ENCODE measurements around the gene CMC2. TPM values are rescaled to one million over a fixed set of nuclear protein-coding genes. Genes with fewer than 3 reads are reported as not detected.

Gene CMC2
- total and polyA plus RNA-seq, 2 of the 8 experiments (the other 6 are each of a cell fraction or from before 2014, with no cell fraction given), result 66.6 to 116 TPM

DNA sequence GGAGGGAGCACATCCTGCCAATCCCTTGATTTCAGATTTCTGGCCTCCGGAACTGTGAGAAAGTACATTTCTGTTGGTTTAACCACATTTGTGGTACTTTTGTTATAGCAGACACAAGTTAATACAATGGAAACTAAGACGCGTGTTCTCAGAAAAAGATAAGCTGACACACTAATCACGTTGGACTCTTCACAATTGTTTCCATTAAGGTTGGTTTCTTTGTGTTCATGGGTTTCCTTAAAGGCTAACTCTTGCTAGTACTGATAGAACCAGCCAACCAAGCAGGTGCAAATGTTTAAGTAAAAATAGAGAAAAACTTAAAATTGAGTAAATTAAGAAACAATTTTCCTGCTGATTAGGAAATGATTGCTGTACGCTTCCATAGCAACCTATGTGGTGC is 59.4 kb downstream of the CMC2 start:
- no peak for DNase-seq (ENCODE audit: low read depth in 1 of 2, low spot score in 2 of 2)
- no peak for FAIRE-seq
- Histone ChIP-seq H3K36me3 (ENCODE audit: control insufficient read depth in 2 of 4, insufficient read depth in 4 of 4, low read length in 3 of 4) (no peaks in the 10 kb centered on the region), H3K79me2 (ENCODE audit: control insufficient read depth in 1 of 2, insufficient read depth in 2 of 2, low read length in 2 of 2) (no peaks in the 10 kb centered on the region), H3K56ac (replicated peaks; ENCODE audit: insufficient read length, low read depth, low read length) (no peak overlapping the region), H2BK120ac (replicated peaks; ENCODE audit: low read depth, low read length) (no peak overlapping the region), H2BK12ac (ENCODE audit: low read depth, low read length) (no peak overlapping the region), H3K4me1 (replicated peaks in 1 of 4; ENCODE audit: control insufficient read depth in 3 of 4, insufficient read depth in 4 of 4, low read length in 3 of 4) (no peaks in the 10 kb centered on the region), H3K18ac (ENCODE audit: extremely low read depth, low read length) (no peak overlapping the region), H3K27ac (ENCODE audit: low read depth, low read length) (no peak overlapping the region), H2BK20ac (ENCODE audit: low read length) (no peak overlapping the region), H2BK5ac (ENCODE audit: low read depth, low read length) (no peak overlapping the region), H2BK15ac (ENCODE audit: low read length) (no peak overlapping the region), H3K79me1 (ENCODE audit: low read depth, low read length) (no peaks in the 10 kb centered on the region), H3K4me2 (ENCODE audit: insufficient read depth in 1 of 2, low read depth in 2 of 2, low read length in 2 of 2) (no peak overlapping the region), H4K91ac (replicated peaks; ENCODE audit: insufficient read length, low read length) (no peak overlapping the region), H4K5ac (ENCODE audit: insufficient read length, low read depth, low read length) (no peak overlapping the region), H4K8ac (ENCODE audit: extremely low read depth, insufficient read depth, low read length) (no peak overlapping the region), H3K23ac (ENCODE audit: insufficient read length) (no peak overlapping the region), H2AK5ac (ENCODE audit: low read depth, low read length) (no peak overlapping the region), H3K27me3 (replicated peaks in 1 of 4; ENCODE audit: control insufficient read depth in 3 of 4, extremely low read depth in 1 of 4, insufficient read depth in 3 of 4, low read length in 3 of 4) (no peaks in the 10 kb centered on the region), H3K4ac (replicated peaks; ENCODE audit: insufficient read length, low read depth, low read length) (no peak overlapping the region), H3K23me2 (ENCODE audit: low read depth, low read length) (no peaks in the 10 kb centered on the region), H3K9me3 (ENCODE audit: insufficient read depth in 2 of 2, low read depth in 1 of 2, low read length in 1 of 2) (no peaks in the 10 kb centered on the region), H3K4me3 (ENCODE audit: extremely low read depth in 1 of 4, insufficient read depth in 2 of 4, low read depth in 3 of 4, low read length in 4 of 4) (no peak overlapping the region), H3K14ac (ENCODE audit: insufficient read length) (no peak overlapping the region), H4K20me1 (replicated peaks in 1 of 2; ENCODE audit: control insufficient read depth in 1 of 2, insufficient read depth in 2 of 2, low read length in 2 of 2) (peaks cover 0 to 2% of the 10 kb centered on the region in 2 experiments), H2AFZ (ENCODE audit: low read length) (no peak overlapping the region), H3K9ac (replicated peaks in 1 of 4; ENCODE audit: extremely low read depth in 1 of 4, low read depth in 3 of 4, low read length in 3 of 4) (no peak overlapping the region)
- POLR2A ChIA-PET (ENCODE audit: partially characterized antibody), result no interaction called here
- CTCF ChIA-PET (ENCODE audit: partially characterized antibody), result interaction anchor here (1.0 to 5.7 kb wide), 5 partner anchors 8 to 140 kb away, joined by 3 to 84 read pairs (median 26); no protein-coding TSS in a partner anchor
- 85% methylated on average over 5 of the region's 5 CpGs; no CpG with 5 or more reads in 1 of the 2 experiments for WGBS, 2 experiments (ENCODE audit: extremely low coverage in 1 of 2, insufficient coverage in 1 of 2, insufficient read length in 1 of 2, insufficient replicate concordance in 2 of 2, low coverage in 1 of 2, low lambda C conversion rate in 2 of 2, missing lambda C conversion rate in 1 of 2)
- TF ChIP-seq EGR1 (IDR thresholded peaks at IDR 0.05; ENCODE audit: borderline replicate concordance, low read depth, low read length), result no peak
- TF ChIP-seq RBBP5 (IDR thresholded peaks at IDR 0.05; ENCODE audit: borderline replicate concordance, low read depth, low read length), result no peak
- no peak for TF ChIP-seq CHD1 (IDR thresholded peaks at IDR 0.05; ENCODE audit: low read depth, low read length)
- no peak for TF ChIP-seq RNF2 (IDR thresholded peaks at IDR 0.05; ENCODE audit: borderline replicate concordance, low read depth, low read length, missing control alignments, poor library complexity, severe bottlenecking)
- no peak for TF ChIP-seq JUN (IDR thresholded peaks at IDR 0.05; ENCODE audit: low read depth, low read length)
- TF ChIP-seq GABPA (IDR thresholded peaks at IDR 0.05; ENCODE audit: borderline replicate concordance, insufficient read depth, low read length), result no peak
- TF ChIP-seq EP300 (IDR thresholded peaks at IDR 0.05; ENCODE audit: borderline replicate concordance in 1 of 2, low read depth in 2 of 2, low read length in 2 of 2), result no peak
- TF ChIP-seq MAFK (IDR thresholded peaks at IDR 0.05; ENCODE audit: low read depth, low read length), result no peak
- TF ChIP-seq NRF1 (IDR thresholded peaks at IDR 0.05; ENCODE audit: low read depth, low read length), result no peak
- TF ChIP-seq RXRA (IDR thresholded peaks at IDR 0.05; ENCODE audit: insufficient read depth, low read depth, low read length), result no peak
- no peak for TF ChIP-seq TAF1 (IDR thresholded peaks at IDR 0.05; ENCODE audit: low read depth, low read length)
